Measurements from ENCODE around the gene GALNT1.

GALNT1 gene

GRCh38 chr18:35746826-35747339 lies 165.3 kb downstream of the GALNT1 start:
- H3K4me1 Mint-ChIP-seq (ENCODE audit: low read depth), result no peaks in the 10 kb centered on the region
- H3K36me3 Mint-ChIP-seq (ENCODE audit: low read depth), result no peaks in the 10 kb centered on the region
- no peak overlapping the region for H3K27ac Mint-ChIP-seq
- H3K9me3 Mint-ChIP-seq, result peaks cover 6% of the 10 kb centered on the region
- no peak overlapping the region for H3K4me3 Mint-ChIP-seq
- H3K27me3 Mint-ChIP-seq (ENCODE audit: low read depth), result no peaks in the 10 kb centered on the region

- Mint-ChIP-seq H3K36me3 (ENCODE audit: low read depth) (no peaks in the 10 kb centered on the region), H3K4me1 (ENCODE audit: low read depth) (no peaks in the 10 kb centered on the region), H3K27me3 (ENCODE audit: low read depth) (no peaks in the 10 kb centered on the region), H3K9me3 (peaks cover 6% of the 10 kb centered on the region), H3K27ac (no peak overlapping the region), H3K4me3 (no peak overlapping the region)
These were observed 166.4 kb downstream of the GALNT1 start for GRCh38 chr18:35747894-35748472.

- Mint-ChIP-seq H3K27ac (no peak overlapping the region), H3K27me3 (ENCODE audit: low read depth) (no peaks in the 10 kb centered on the region), H3K4me3 (no peak overlapping the region), H3K4me1 (ENCODE audit: low read depth) (no peaks in the 10 kb centered on the region), H3K36me3 (ENCODE audit: low read depth) (no peaks in the 10 kb centered on the region), H3K9me3 (peaks cover 6% of the 10 kb centered on the region)
These were observed 168.2 kb downstream of the GALNT1 start for GRCh38 chr18:35749701-35750100.

GRCh38 chr18:35750929-35751328 lies 169.4 kb downstream of the GALNT1 start:
- Mint-ChIP-seq H3K36me3 (ENCODE audit: low read depth) (no peaks in the 10 kb centered on the region), H3K4me3 (no peak overlapping the region), H3K4me1 (ENCODE audit: low read depth) (no peaks in the 10 kb centered on the region), H3K9me3 (no peaks in the 10 kb centered on the region), H3K27me3 (ENCODE audit: low read depth) (no peaks in the 10 kb centered on the region), H3K27ac (no peak overlapping the region)

- Mint-ChIP-seq H3K4me1 (ENCODE audit: low read depth) (no peaks in the 10 kb centered on the region), H3K27ac (no peak overlapping the region), H3K9me3 (no peaks in the 10 kb centered on the region), H3K4me3 (no peak overlapping the region), H3K36me3 (ENCODE audit: low read depth) (no peaks in the 10 kb centered on the region), H3K27me3 (ENCODE audit: low read depth) (peaks cover 10% of the 10 kb centered on the region)
These were observed 171.9 kb downstream of the GALNT1 start for GRCh38 chr18:35753306-35753910.

- no peaks in the 10 kb centered on the region for H3K4me1 Mint-ChIP-seq (ENCODE audit: low read depth)
- H3K27ac Mint-ChIP-seq, result no peak overlapping the region
- no peaks in the 10 kb centered on the region for H3K36me3 Mint-ChIP-seq (ENCODE audit: low read depth)
- no peak overlapping the region for H3K4me3 Mint-ChIP-seq
- H3K9me3 Mint-ChIP-seq, result no peaks in the 10 kb centered on the region
- H3K27me3 Mint-ChIP-seq (ENCODE audit: low read depth), result peaks cover 10% of the 10 kb centered on the region
These were observed 172.9 kb downstream of the GALNT1 start for GRCh38 chr18:35754464-35754863.

- Mint-ChIP-seq H3K36me3 (ENCODE audit: low read depth) (no peaks in the 10 kb centered on the region), H3K27me3 (ENCODE audit: low read depth) (peaks cover 10% of the 10 kb centered on the region), H3K27ac (no peak overlapping the region), H3K4me1 (ENCODE audit: low read depth) (no peaks in the 10 kb centered on the region), H3K9me3 (no peaks in the 10 kb centered on the region), H3K4me3 (no peak overlapping the region)
These were observed 173.8 kb downstream of the GALNT1 start for GRCh38 chr18:35755369-35755768.

- Mint-ChIP-seq H3K4me1 (ENCODE audit: low read depth) (no peaks in the 10 kb centered on the region), H3K27me3 (ENCODE audit: low read depth) (peaks cover 14% of the 10 kb centered on the region), H3K9me3 (no peaks in the 10 kb centered on the region), H3K36me3 (ENCODE audit: low read depth) (no peaks in the 10 kb centered on the region), H3K4me3 (no peak overlapping the region), H3K27ac (no peak overlapping the region)
These were observed 175.1 kb downstream of the GALNT1 start for GRCh38 chr18:35756506-35757117.
